Measurements from ENCODE around the gene ECHS1.

DNA sequence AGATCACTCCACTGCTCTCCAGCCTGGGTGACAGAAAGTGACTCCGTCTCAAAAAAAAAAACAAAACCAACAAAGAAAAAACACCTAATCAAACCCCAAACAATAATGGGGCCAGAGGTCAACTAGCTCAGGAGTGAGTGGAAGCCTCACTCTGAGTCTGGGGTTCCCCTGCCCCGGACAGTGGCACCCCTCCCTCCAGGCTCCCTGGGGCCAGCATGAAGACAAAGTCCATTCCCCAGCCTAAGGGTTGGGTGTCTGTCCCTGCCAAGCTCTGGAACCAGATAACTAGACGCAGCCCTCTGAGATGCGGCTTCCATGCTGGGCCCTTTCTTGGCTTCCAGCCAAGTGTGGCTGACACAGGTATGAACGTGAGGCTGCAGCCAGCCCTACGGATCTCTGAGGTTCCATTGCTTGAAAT is 13.6 kb downstream of the ECHS1 start:
- no peak for TF ChIP-seq POLR2A (IDR thresholded peaks at IDR 0.05; ENCODE audit: low read depth)
- no peak for TF ChIP-seq CTCF (IDR thresholded peaks at IDR 0.05)

Data from esophagus muscularis mucosa (tissue), 3 donors.